Activated CD8-positive, alpha-beta memory T cell treated with anti-CD3 and anti-CD28 coated beads for 48 hours (primary cell): ENCODE results near the gene ZBTB22.
"Not testable (repeated sequence)": the region's sequence is repeated elsewhere in the genome, so short reads cannot be mapped to it uniquely, and the experiment has no call there.

ENCODE experiments used
- DNase-seq, 3 experiments: peaks; one replicate each; pipeline ENCODE4 v3.0.0-alpha.2; 2020; ENCODE audit warnings: low read depth in 2 of 3, low spot score in 2 of 3

Gene ZBTB22

GRCh38 chr6:33317669-33318425 is at the start of gene ZBTB22:
Gene ZBTB22, minus strand, starts transcription at chr6:33317744. Its CDS starts 828 bp downstream, at chr6:33316916.
- DNase-seq = peak; percentile 82 to 90 (median 85)

GRCh38 chr6:33367009-33367714 is 49.6 kb upstream of the ZBTB22 start:
- DNase-seq = no peak

GRCh38 chr6:33365206-33365971 is 47.8 kb upstream of the ZBTB22 start:
- not testable (repeated sequence) for DNase-seq

- DNase-seq = not testable (repeated sequence)
Observed at GRCh38 chr6:33364475-33365205, 47.1 kb upstream of the ZBTB22 start.

DNA sequence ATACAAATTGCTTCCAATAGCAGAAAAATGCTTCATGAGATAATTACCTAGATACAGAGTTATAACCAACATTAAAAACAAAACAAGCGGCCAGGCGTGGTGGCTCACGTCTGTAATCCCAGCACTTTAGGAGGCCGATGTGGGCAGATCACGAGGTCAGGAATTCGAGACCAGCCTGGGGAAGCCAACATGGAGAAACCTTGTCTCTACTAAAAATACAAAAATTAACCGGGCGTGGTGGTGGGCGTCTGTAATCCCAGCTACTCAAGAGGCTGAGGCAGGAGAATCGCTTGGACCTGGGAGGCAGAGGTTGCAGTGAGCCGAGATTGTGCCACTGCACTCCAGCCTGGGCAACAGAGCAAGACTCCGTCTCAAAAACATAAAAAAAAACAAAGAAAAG is 45.9 kb upstream of the ZBTB22 start:
- not testable (repeated sequence) for DNase-seq

DNA sequence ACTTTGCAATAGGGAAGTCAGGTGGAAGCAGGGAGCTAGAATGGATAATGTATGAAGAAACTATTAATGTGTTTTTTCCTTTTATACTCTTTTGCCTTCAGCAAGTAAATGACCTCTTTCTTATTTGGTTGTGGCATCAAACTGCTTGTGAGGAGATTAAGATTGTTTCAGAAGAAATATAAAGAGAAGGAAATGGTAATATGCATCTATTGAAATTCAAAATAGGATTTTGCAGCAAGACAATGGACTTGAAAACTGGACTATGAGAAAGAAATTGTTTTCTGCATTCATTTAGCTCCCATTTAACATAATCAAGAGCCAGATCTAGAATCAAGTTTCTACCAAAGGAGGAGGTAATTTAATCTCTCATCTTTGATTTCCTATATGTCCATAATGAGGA is 41.8 kb upstream of the ZBTB22 start:
- DNase-seq = no peak

DNA sequence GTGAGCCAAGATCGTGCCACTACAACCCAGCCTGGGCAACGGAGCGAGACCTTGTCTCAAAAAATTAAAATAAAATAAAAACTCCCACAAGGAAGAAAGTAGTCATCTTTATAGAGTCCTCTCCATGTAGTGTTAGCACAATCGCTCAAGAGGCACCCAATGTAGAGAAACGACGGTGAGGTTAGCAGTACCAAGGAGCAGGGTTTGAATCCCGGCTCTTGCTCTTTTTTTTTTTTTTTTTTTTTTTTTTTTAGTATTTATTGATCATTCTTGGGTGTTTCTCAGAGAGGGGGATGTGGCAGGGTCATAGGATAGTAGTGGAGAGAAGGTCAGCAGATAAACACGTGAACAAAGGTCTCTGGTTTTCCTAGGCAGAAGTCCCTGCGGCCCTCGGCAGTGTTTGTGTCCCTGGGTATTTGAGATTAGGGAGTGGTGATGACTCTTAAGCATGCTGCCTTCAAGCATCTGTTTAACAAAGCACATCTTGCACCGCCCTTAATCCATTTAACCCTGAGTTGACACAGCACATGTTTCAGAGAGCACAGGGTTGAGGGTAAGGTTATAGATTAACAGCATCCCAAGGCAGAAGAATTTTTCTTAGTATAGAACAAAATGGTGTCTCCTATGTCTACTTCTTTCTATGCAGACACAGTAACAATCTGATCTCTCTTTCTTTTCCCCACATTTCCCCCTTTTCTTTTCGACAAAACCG is 39.8 kb upstream of the ZBTB22 start:
- not testable (repeated sequence) for DNase-seq

DNA sequence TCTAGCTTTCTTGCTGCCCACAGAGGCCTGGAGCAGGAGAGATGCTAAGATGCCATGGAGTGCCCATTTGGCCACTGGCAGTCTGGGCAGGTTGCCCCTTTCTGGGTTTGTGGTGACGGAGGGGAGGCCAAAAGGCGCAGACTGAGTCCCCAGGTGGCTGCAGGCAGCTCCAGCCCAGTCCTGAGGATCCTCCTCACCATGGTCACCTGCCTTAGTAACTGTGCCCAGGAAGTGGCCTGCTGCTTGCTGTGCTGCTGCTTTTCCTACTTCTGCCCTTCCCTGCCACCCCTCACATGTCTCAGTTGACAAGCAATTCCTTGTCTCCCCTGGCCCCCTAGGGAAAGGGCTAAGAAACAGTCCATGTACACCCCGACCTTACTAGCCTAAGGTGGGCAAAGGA is 38.8 kb upstream of the ZBTB22 start:
- no peak for DNase-seq

GRCh38 chr6:33355860-33356259 is 38.3 kb upstream of the ZBTB22 start:
- DNase-seq = not testable (repeated sequence)

- DNase-seq = no peak
Observed at GRCh38 chr6:33347816-33348215, 30.3 kb upstream of the ZBTB22 start.

DNA sequence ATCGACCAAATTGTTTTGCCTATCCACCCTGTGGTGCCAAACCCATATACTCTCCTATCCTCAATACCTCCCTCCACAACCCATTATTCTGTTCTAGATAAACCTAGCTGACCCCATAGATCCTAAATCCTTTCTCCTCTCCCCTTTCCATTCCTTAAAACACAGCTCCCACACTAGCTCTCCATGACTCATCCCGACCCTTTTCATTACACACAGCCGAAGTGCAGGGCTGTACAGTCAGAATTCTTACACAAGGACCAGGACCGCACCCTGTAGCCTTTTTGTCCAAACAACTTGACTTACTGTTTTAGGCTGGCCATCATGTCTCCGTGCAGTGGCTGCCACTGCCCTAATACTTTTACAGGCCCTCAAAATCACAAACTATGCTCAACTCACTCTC is 29.4 kb upstream of the ZBTB22 start:
- DNase-seq = not testable (repeated sequence)

- DNase-seq = peak in 1 of 3 experiments; percentile 29
Observed at GRCh38 chr6:33344701-33345697, 27.5 kb upstream of the ZBTB22 start.

GRCh38 chr6:33343953-33344611 is 26.5 kb upstream of the ZBTB22 start:
- DNase-seq = no peak

- not testable (repeated sequence) for DNase-seq
Observed at GRCh38 chr6:33343606-33343952, 26.0 kb upstream of the ZBTB22 start.

- DNase-seq = no peak
Observed at GRCh38 chr6:33339193-33339592, 21.6 kb upstream of the ZBTB22 start.

- DNase-seq = no peak
Observed at GRCh38 chr6:33336495-33336894, 19.0 kb upstream of the ZBTB22 start.

GRCh38 chr6:33335916-33336315 is 18.4 kb upstream of the ZBTB22 start:
- no peak for DNase-seq

DNA sequence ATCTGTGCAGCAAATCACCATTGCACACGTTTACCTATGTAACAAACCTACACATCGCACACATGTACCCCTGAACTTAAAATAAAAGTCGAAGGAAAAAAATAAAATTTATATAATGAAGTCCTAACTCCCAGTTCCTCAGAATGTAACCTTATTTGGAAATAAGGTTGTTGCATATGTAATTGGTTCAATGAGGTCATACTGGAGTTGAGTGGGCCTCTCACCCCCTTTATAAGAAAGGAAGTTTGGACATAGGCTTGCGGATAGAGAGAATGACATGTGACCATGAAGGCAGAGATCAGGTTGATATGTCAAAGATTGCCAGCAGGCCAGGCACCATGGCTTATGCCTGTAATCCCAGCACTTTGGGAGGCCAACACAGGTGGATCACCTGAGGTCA is 16.1 kb upstream of the ZBTB22 start:
- no peak for DNase-seq

DNA sequence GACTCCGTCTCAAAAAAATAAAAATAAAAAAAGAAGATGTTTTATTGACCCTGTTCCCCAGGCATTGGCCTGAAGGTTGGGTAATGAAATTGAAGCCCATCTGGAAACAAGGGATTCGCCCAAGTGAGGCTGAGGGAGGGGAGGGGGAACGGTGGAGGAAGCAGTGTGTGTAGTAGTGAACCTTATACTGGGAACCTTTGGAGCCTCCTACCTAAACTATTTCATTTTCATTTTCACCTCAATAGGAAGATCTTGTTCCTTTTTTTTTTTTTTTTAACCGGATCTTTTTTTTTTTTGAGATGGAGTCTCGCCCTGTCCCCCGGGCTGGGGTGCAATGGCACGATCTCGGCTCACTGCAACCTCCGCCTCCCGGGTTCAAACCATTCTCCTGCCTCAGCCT is 13.2 kb upstream of the ZBTB22 start:
- DNase-seq = no peak
